ENCODE data around the gene TRIM60.
"Not testable (repeated sequence)": the region's sequence is repeated elsewhere in the genome, so short reads cannot be mapped to it uniquely, and the experiment has no call there.

DNA sequence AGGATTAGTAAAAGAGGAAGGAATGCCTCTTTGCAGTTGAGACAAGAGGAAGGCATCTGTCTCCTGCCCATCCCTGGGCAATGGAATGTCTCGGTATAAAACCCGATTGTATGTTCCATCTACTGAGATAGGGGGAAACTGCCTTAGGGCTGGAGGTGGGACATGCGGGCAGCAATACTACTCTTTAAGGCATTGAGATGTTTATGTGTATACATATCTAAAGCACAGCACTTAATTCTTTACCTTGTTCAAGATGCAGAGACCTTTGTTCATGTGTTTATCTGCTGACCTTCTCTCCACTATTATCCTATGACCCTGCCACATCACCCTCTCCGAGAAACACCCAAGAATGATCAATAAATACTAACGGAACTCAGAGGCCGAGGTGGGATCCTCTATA lies 35.7 kb upstream of the TRIM60 start:
- TF ChIP-seq, protein P1, sequence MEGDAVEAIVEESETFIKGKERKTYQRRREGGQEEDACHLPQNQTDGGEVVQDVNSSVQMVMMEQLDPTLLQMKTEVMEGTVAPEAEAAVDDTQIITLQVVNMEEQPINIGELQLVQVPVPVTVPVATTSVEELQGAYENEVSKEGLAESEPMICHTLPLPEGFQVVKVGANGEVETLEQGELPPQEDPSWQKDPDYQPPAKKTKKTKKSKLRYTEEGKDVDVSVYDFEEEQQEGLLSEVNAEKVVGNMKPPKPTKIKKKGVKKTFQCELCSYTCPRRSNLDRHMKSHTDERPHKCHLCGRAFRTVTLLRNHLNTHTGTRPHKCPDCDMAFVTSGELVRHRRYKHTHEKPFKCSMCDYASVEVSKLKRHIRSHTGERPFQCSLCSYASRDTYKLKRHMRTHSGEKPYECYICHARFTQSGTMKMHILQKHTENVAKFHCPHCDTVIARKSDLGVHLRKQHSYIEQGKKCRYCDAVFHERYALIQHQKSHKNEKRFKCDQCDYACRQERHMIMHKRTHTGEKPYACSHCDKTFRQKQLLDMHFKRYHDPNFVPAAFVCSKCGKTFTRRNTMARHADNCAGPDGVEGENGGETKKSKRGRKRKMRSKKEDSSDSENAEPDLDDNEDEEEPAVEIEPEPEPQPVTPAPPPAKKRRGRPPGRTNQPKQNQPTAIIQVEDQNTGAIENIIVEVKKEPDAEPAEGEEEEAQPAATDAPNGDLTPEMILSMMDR (IDR thresholded peaks at IDR 0.05) = not testable (repeated sequence)
- TF ChIP-seq EZH2phosphoT487, EZH2 (IDR thresholded peaks at IDR 0.05): not testable (repeated sequence)
